Brain microvascular endothelial cell (primary cell): Measurements from ENCODE around the gene OCLN.

Experiments
- DNase-seq: peaks from one replicate; pipeline ENCODE4 v3.0.0-alpha.2; 2020
- H3K27ac ChIP-seq: fragments of 250-450 bp; sonication (Bioruptor Pico); 2 replicates; pipeline ENCODE4 v1.5.1; 2020; ENCODE audit warnings: mild to moderate bottlenecking, moderate library complexity
- H3K27me3 ChIP-seq: fragments of 250-450 bp; sonication (Bioruptor Pico); replicated peaks from 2 replicates; pipeline ENCODE4 v1.5.1; 2020; ENCODE audit warnings: mild to moderate bottlenecking
- H3K36me3 ChIP-seq: fragments of 250-450 bp; sonication (Bioruptor Pico); replicated peaks from 2 replicates; pipeline ENCODE4 v1.5.1; 2020; ENCODE audit warnings: mild to moderate bottlenecking
- H3K4me3 ChIP-seq: 2 replicates; pipeline ENCODE4 v1.5.1; 2011; ENCODE audit warnings: low read depth, mild to moderate bottlenecking, control low read depth, low read length, moderate library complexity
- CTCF ChIP-seq: IDR thresholded peaks from 2 replicates; pipeline ENCODE4 v1.5.1; 2011; ENCODE audit warnings: low read depth, mild to moderate bottlenecking, moderate library complexity, low read length, control low read depth, inconsistent platforms; ENCODE audit errors: missing control alignments
- in situ Hi-C: cut with HindIII; loops from 2 replicates; pipeline ENCODE4 v1.10.0; 2017; ENCODE audit warnings: low sequenced_read_pairs, low pct_ligation_motif_present

The OCLN gene

GRCh38 chr5:69522035-69522434 lies 29.4 kb downstream of the OCLN start:
- no peak for DNase-seq

GRCh38 chr5:69525490-69525889 lies 32.9 kb downstream of the OCLN start:
- TF ChIP-seq CTCF: no peak
- Histone ChIP-seq H3K27ac (no peak overlapping the region), H3K4me3 (no peak overlapping the region), H3K27me3 (no peaks in the 10 kb centered on the region), H3K36me3 (no peaks in the 10 kb centered on the region)
- no peak for DNase-seq
- in situ Hi-C loops: no loop called here

More at GRCh38 chr5:69522035-69522434, 29.4 kb downstream of the OCLN start:
- Histone ChIP-seq H3K27me3 (no peaks in the 10 kb centered on the region), H3K36me3 (no peaks in the 10 kb centered on the region), H3K27ac (no peak overlapping the region), H3K4me3 (no peak overlapping the region)
- no peak for TF ChIP-seq CTCF
- in situ Hi-C loops: no loop called here

GRCh38 chr5:69526660-69527059 lies 34.1 kb downstream of the OCLN start:
- H3K27ac ChIP-seq: no peak overlapping the region
- in situ Hi-C loops: no loop called here
- no peaks in the 10 kb centered on the region for H3K27me3 ChIP-seq
- TF ChIP-seq CTCF: no peak
- no peak overlapping the region for H3K4me3 ChIP-seq
- H3K36me3 ChIP-seq: no peaks in the 10 kb centered on the region
- DNase-seq: no peak

GRCh38 chr5:69527128-69527770 lies 34.7 kb downstream of the OCLN start:
- H3K4me3 ChIP-seq: no peak overlapping the region
- no peak overlapping the region for H3K27ac ChIP-seq
- H3K36me3 ChIP-seq: no peaks in the 10 kb centered on the region
- no peak for TF ChIP-seq CTCF
- DNase-seq: no peak
- in situ Hi-C loops: no loop called here
- H3K27me3 ChIP-seq: no peaks in the 10 kb centered on the region

GRCh38 chr5:69528035-69528434 lies 35.4 kb downstream of the OCLN start:
- DNase-seq: no peak
- Histone ChIP-seq H3K4me3 (no peak overlapping the region), H3K27me3 (no peaks in the 10 kb centered on the region), H3K36me3 (no peaks in the 10 kb centered on the region), H3K27ac (no peak overlapping the region)
- in situ Hi-C loops: no loop called here
- TF ChIP-seq CTCF: no peak

GRCh38 chr5:69528609-69529008 lies 36.0 kb downstream of the OCLN start:
- DNase-seq: no peak
- in situ Hi-C loops: no loop called here
- H3K27me3 ChIP-seq: no peaks in the 10 kb centered on the region
- H3K4me3 ChIP-seq: no peak overlapping the region
- H3K36me3 ChIP-seq: no peaks in the 10 kb centered on the region
- TF ChIP-seq CTCF: no peak
- no peak overlapping the region for H3K27ac ChIP-seq
